Measurements from ENCODE around the gene ERO1B.

DNA sequence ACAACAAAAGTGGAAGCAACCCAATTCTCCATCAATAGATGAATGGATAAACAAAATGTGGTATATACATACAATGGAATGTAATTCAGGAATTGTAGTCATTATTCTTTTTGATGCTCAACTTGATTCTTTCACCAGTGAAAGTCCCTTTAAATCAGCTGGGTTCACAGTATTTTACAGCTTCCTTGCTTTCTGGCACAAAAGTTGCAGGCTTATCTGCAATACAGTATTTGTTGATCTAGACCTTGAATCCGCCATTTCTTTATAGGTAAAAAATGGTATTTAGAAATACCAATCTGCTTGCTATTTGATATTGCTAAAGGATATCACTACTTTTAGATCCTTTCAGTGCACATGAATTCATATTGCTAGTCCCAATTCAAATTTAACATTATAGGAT lies 44.7 kb upstream of the ERO1B start:
- TF ChIP-seq, protein P1, sequence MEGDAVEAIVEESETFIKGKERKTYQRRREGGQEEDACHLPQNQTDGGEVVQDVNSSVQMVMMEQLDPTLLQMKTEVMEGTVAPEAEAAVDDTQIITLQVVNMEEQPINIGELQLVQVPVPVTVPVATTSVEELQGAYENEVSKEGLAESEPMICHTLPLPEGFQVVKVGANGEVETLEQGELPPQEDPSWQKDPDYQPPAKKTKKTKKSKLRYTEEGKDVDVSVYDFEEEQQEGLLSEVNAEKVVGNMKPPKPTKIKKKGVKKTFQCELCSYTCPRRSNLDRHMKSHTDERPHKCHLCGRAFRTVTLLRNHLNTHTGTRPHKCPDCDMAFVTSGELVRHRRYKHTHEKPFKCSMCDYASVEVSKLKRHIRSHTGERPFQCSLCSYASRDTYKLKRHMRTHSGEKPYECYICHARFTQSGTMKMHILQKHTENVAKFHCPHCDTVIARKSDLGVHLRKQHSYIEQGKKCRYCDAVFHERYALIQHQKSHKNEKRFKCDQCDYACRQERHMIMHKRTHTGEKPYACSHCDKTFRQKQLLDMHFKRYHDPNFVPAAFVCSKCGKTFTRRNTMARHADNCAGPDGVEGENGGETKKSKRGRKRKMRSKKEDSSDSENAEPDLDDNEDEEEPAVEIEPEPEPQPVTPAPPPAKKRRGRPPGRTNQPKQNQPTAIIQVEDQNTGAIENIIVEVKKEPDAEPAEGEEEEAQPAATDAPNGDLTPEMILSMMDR (IDR thresholded peaks at IDR 0.05; ENCODE audit: low read depth, low read length), result no peak
- no peak for TF ChIP-seq EZH2phosphoT487 (IDR thresholded peaks at IDR 0.05; ENCODE audit: low read depth)

Data from OCI-LY3 (cell line).